NCI-H1436 (cell line): Measurements from ENCODE around the gene ADAMTS15.
A peak's percentile ranks its signal among the peaks of the same experiment; 100 is the strongest.

Experiments used
- DNase-seq: peaks from one replicate; lab custom pipeline; 2025; lab: John Stamatoyannopoulos, UW

ADAMTS15 gene

GRCh38 chr11:130418210-130418609, 30.2 kb upstream of the ADAMTS15 start:
- DNase-seq = no peak

DNA sequence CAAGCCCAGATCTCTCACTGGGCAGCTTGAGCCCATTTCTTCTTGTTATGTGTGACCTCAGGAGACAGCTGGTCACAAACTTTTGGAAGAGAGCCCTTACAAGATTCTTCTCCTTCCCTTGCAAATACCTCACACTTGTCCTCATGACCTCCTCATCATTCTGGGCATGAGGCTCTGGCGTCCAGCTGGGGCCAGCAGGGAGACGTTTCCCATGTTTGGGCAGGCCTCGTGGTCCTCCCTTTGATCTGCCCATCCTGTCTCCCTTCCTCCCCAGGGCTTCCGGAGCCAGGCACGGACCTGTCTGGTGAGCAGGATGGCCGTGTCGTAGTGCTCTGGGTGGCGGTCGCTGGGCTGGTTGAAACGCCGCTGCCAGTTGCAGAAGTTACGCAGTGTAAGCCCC, 29.7 kb upstream of the ADAMTS15 start:
- no peak for DNase-seq

DNA sequence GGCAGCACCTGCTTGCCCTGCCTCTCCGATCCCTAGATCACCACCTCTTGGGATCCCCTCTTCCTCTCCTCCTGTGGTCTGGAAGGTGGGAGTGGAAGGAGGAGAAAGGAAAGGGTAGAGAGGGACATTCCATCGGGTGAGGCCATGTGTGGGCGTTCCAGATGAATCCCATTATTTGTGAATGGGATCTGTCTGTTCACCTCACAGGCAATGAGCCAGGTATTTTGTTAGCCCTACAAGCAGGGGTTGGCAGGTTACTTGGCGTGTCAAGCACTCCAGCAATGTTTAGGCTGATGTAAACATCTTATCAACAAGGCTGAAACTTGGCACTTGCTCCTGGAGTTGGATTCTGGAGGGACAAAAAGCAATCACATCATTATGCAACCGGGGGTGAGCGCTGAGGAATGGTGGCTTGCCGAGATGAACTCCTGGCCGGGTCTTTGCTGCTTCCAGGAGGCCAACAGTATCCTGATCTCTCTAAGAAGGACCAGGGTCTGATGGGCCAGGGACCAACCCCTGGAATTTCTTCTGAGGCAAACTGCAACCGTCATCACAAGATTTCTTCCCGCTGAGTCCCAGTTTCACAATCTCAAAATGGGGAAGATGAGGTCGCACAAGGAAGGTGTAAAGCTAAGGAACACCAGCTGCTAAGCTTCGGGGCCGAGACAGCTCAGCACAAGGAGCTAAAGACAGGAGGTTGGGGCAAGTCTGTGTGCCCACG, 27.8 kb upstream of the ADAMTS15 start:
- DNase-seq = no peak

GRCh38 chr11:130421199-130421585, 27.3 kb upstream of the ADAMTS15 start:
- no peak for DNase-seq

DNA sequence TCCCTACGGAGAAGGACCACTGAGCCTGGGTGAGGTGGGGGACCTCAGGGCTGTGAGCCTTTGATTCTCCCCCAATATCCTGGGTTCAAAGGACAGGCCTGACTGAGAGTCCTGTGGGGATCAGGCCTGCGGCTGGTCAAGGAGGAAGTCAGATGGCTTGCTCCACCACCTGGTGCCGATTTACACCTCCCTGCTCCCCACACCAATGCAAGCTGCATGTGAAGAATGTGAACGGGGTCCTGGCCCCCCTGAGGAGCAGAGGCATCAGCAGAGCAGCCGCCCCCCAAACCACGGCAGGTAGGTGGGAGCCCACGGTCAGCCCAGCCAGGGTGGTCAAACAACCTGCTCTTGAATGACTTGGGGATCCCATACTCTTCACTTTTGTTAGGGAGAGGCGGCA, 26.7 kb upstream of the ADAMTS15 start:
- DNase-seq = no peak

DNA sequence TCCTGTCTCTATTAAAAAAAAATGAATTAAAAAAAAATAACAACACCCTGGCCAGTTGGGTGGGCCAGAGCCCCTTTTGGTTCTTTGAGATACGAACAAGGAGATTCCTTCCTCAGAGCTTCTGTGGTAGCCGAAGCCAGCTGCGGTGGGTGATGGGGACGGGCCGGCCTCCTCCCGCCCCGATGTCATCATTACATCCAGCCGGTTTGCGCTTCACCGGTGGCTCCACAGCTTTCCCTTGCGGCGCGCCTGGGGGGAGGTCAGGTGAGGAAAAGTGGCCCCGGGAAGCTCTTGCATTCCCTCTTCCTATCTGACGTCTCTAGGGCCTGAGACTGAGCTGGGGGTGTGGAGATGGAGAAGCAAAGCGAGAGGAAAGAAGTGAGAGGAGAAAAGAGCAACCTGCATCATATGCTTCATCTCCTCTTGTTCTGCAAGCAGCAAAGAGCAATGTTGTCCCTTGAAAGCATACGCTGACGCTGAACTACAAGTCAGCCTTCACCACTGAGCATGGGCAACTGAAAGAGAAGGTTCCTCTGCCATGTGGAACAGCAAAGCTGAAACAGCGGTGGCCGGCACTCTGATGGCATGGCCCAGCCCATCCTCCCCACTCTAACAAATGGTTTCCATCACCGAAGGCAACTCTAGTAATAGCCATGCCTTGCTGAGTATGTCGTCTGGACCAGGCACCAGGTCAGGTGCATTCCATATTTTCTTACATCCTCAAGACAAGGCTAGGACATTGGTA, 26.0 kb upstream of the ADAMTS15 start:
- DNase-seq = no peak

DNA sequence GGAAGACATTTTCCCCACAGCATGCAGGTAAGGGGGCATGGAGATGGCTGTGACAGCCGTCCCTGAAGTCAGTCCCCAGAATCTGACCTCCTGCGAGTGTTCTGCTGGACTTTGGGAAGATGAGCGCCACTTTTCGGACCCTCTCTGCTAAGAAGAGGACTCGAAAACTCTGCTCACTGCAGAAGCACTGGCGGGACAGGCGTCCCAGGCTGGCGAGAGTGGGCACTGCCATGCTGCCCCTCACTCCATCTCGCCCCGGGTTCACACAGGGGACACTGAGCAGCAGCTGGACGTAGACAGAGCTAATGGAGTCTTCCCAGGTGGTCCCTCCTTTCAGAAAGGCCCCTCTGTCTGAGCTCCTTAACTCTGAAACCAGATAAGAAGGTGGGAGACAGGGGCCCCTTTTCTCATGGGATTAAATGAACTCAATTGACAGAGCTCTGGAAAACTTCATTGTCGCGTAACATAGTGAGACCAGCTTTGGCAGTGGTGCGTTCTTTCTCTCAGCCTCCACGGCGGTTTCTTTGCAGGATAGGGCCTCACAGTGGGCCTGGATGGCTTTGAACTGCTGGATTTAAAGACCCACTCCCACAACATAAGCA, 24.8 kb upstream of the ADAMTS15 start:
- DNase-seq = no peak

GRCh38 chr11:130424613-130425140, 23.8 kb upstream of the ADAMTS15 start:
- DNase-seq = no peak

- no peak for DNase-seq
Measured at GRCh38 chr11:130425156-130425555, 23.3 kb upstream of the ADAMTS15 start.

DNA sequence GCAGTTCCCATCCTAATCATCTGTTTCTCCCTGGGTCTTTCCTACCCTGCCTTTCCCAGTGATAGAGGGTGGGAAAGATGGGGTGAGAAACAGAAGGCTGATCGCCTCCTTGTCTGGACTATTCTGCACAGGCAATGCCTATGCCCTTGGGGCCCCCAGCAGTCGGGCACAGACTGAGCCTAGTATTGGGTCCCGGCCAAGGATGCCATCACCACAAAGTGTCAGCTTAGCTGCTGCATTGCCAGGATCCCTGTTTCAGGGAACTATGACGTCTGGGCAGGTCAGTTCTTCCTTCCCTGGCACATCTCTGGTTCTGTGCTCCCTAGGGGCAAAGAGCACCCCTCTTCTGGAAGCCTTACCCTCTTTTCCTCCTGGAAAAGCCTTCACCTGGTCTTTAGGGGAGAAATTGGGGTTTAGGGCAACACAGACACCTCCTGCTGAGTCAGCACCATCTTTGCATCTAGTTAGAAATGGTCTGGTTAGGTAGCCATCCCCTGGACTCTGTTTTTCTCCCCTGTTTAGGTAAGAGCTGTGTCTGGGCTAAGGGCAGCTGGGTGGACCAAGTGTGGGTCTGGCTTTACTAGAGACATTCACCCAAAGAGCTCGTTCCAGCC, 22.1 kb upstream of the ADAMTS15 start:
- no peak for DNase-seq

- DNase-seq = no peak
Measured at GRCh38 chr11:130426837-130427341, 21.6 kb upstream of the ADAMTS15 start.

- DNase-seq = no peak
Measured at GRCh38 chr11:130427581-130428315, 20.7 kb upstream of the ADAMTS15 start.

DNA sequence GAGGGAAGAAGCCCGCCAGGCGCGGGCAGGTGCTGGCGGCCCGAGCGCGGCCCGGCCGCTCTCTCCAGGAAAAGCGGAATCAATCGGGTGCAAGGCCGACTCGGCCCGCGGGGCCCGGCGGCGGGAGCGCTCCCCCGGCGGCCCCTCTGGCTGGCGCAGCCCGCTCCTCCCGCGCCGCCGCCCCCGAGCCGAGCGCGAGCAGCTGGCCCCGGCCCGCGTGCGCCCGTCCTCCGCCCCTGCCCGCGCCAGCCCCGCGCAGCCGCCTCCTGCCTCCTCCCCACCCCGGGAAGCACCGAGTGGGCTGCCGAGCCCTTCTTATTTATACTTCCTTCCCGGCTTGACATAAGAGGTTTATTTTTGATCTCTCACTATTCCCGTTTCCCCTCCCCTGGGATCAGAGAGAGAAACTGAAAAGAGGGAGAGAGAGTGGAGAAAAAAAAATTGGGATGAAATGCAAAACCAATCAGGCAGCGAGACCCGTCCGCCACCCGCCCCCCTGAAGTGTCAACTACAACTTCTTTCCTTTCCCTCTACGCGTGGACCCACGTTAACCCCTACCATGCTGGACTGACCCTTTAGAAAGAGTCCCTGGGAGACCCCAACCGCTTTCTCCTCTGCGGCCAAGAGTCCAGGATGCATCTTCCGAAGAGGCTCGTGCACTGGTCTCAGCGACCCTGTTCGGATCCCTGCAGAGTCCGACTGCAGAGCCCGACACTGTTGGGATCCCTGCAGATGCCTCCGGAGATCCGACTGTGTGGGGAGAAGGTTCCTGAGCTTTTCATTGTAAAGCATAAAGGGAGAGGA, 19.9 kb upstream of the ADAMTS15 start, which contains the start of gene ADAMTS8:
Gene ADAMTS8, minus strand, starts transcription at position 294 of the 804 bp plus-strand sequence. CDS start 323 bp downstream, outside the sequence.
- DNase-seq = no peak

- DNase-seq = no peak
Measured at GRCh38 chr11:130429120-130429681, 19.2 kb upstream of the ADAMTS15 start.

DNA sequence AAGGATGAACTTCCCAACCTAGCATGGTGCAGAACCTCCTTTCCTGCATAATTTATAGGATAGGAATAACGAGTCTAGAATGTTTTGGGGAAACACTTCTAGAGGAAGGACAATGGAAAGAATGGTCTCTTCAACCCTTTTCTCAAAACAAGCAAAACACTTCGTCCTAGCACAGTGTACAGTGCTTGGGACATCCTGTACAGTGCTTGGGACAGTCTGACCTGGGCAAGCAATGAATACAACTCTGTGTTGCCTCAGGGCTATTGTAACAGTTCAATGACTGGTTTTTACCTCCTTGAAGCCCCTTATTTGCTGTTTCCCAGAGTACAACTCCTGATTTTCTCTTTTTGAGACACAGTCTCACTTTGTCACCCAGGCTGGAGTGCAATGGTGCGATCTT, 18.5 kb upstream of the ADAMTS15 start:
- DNase-seq = no peak

GRCh38 chr11:130431331-130431773, 17.1 kb upstream of the ADAMTS15 start:
- peak; percentile 30 for DNase-seq

- DNase-seq = no peak
Measured at GRCh38 chr11:130431801-130432200, 16.6 kb upstream of the ADAMTS15 start.

- no peak for DNase-seq
Measured at GRCh38 chr11:130433357-130433756, 15.1 kb upstream of the ADAMTS15 start.

- peak; percentile 66 for DNase-seq
Measured at GRCh38 chr11:130434521-130435223, 13.8 kb upstream of the ADAMTS15 start.

GRCh38 chr11:130435671-130436070, 12.8 kb upstream of the ADAMTS15 start:
- DNase-seq = no peak
